ENCODE measurements around the gene DEXI.

DEXI gene

GRCh38 chr16:10892782-10893318 lies 49.4 kb downstream of the DEXI start:
- DNase-seq (ENCODE audit: low read depth) = no peak

- no peak for DNase-seq (ENCODE audit: low read depth)
These were observed 52.4 kb downstream of the DEXI start for GRCh38 chr16:10889855-10890254.

DNA sequence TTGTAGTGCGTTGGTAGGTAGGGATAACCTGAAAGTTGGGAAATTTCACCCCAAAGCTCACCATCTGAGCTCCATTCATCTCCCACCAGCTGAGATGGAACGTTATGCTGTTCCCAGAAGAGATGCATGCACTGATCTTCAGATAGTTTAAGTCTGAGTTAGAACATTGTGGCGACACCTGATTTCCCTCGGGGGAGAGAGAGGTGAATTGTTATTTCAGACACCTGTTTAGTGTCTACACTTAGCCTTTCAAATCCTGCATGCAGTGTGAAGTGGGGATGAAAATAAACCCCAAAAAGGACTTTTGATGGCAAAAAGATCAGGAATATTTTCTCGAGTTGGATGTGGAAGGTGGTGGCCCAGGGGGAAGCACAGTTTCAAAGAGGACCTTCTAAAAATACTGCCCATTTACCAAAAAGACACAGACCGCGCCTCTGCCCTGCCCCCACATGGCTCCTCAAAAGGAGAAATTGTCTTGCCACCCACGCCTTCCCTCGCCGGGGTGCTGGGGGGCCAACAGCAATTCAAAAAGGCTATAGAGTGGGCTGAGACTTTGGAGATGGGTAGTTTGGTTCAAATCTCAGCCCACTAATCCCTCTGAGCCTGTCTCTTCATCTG lies 53.8 kb downstream of the DEXI start:
- no peak for DNase-seq (ENCODE audit: low read depth)

GRCh38 chr16:10885246-10885645 lies 57.0 kb downstream of the DEXI start:
- DNase-seq (ENCODE audit: low read depth) = no peak

DNA sequence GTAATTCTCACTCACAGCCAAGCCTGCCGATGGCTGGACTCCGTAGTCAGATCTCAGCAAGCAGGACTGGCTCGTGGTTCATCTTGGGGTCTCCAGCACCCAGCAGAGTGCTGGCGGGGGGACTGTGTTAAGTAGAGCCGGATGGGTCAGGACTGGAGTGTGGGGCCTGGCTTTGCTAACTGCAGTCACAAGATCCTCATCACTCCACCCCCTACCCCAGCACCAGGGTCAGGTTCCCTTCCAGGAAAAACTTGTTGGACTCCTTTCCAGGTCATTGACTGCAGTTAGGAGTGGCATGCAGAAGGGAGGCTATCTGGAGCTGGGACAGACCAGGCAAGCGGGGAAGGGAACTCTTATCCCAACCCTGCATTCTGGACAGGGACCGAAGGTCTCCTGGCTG lies 59.3 kb downstream of the DEXI start:
- DNase-seq (ENCODE audit: low read depth) = no peak

- DNase-seq (ENCODE audit: low read depth) = no peak
These were observed 60.7 kb downstream of the DEXI start for GRCh38 chr16:10881479-10882030.

- DNase-seq (ENCODE audit: low read depth) = no peak
These were observed 61.4 kb downstream of the DEXI start for GRCh38 chr16:10880594-10881452.

GRCh38 chr16:10879681-10880589 lies 62.3 kb downstream of the DEXI start:
- no peak for DNase-seq (ENCODE audit: low read depth)

Measured in stimulated activated CD8-positive, alpha-beta memory T cell treated with anti-CD3 and anti-CD28 coated beads, Interleukin-12 subunit alpha, Interleukin-12 subunit beta, amount 100 ng/mL, for 4 hours (primary cell).